MCF 10A (cell line): ENCODE measurements around the gene FCHO1. TPM values are rescaled to one million over a fixed set of nuclear protein-coding genes. Genes with fewer than 3 reads are reported as not detected.

Experiments used
- BruUV-seq: library from RNA; stranded (reverse); fragments of 400-500 nt; replicated peaks from 2 replicates; lab custom pipeline; 2021; lab: Mats Ljungman, UMichigan
- CTCF ChIA-PET: fragments of 300-600 bp; sonication (Branson Sonifier 250); formaldehyde crosslinking; extraction: SDS; loops from one replicate; lab custom pipeline; 2021; ENCODE audit warnings: antibody characterized with exemption, inconsistent platforms; lab: Yijun Ruan, JAX
- POLR2A ChIA-PET: fragments of 300-600, 350-650 bp; sonication (Branson Sonifier 250); formaldehyde crosslinking; extraction: SDS; loops from one replicate; lab custom pipeline; 2020; ENCODE audit warnings: antibody characterized with exemption, inconsistent platforms; lab: Yijun Ruan, JAX
- DNase-seq: peaks from one replicate; pipeline ENCODE4 v3.0.0-alpha.2; 2018; ENCODE audit not compliant: unreplicated experiment
- H3K27ac Mint-ChIP-seq: one replicate; pipeline ENCODE4 v1.8.0; 2022; ENCODE audit warnings: mild to moderate bottlenecking, low read depth, mixed read lengths; ENCODE audit not compliant: unreplicated experiment
- H3K27me3 Mint-ChIP-seq: one replicate; pipeline ENCODE4 v1.8.0; 2022; ENCODE audit warnings: mixed read lengths; ENCODE audit not compliant: insufficient read depth, unreplicated experiment
- H3K36me3 Mint-ChIP-seq: one replicate; pipeline ENCODE4 v1.8.0; 2022; ENCODE audit warnings: mild to moderate bottlenecking, moderate library complexity, mixed read lengths; ENCODE audit not compliant: insufficient read depth, unreplicated experiment
- H3K4me1 Mint-ChIP-seq: one replicate; pipeline ENCODE4 v1.8.0; 2022; ENCODE audit warnings: mixed read lengths; ENCODE audit not compliant: insufficient read depth, unreplicated experiment
- H3K4me3 Mint-ChIP-seq: one replicate; pipeline ENCODE4 v1.8.0; 2022; ENCODE audit warnings: mild to moderate bottlenecking, moderate library complexity, mixed read lengths; ENCODE audit not compliant: unreplicated experiment
- H3K9me3 Mint-ChIP-seq: one replicate; pipeline ENCODE4 v1.8.0; 2022; ENCODE audit warnings: mixed read lengths; ENCODE audit not compliant: unreplicated experiment
- intact Hi-C: fragments of 100-400 bp; cut with micrococcal nuclease; formaldehyde crosslinking; loops from 2 replicates; pipeline ENCODE4 v1.14.1; 2022
- total RNA-seq: library from RNA; stranded (reverse); gene quantifications from 2 replicates; pipeline ENCODE4 v1.2.3, GENCODE V29; 2022
- TF ChIP-seq, protein P1 (sequence below): fragments of 200-600 bp; IDR thresholded peaks from one replicate; pipeline ENCODE4 v1.8.0; 2022; ENCODE audit warnings: antibody characterized with exemption, mild to moderate bottlenecking; ENCODE audit not compliant: unreplicated experiment

The FCHO1 gene
- total RNA-seq, 1 experiment from 2014 or later: 0.23 TPM

DNA sequence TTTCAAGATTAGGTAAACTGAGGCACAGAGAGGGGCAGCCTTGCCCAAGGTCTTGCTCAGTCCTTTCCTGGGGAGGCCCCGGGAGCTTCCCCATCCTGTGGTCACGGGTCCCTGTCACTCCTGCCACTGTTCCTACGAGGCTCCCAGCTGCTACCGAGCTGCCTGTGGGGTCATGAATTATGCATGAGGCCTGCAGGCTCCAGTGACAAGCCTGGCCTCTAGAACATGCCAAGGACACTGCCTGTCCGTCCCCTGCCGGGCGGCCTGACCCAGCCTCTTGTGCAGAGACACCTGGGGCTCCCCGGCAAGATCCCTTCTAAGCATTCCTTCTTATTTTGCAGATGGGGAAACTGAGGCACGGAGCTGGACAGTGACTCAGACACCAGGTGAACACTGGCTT lies 2.7 kb downstream of the FCHO1 start:
- CTCF ChIA-PET: interaction anchor here (0.5 to 3.2 kb wide), 4 partner anchors 12 to 245 kb away, joined by 3 to 25 read pairs (median 4); no protein-coding TSS in a partner anchor
- peaks cover 15% of the 10 kb centered on the region for H3K4me1 Mint-ChIP-seq
- intact Hi-C loops: no loop called here
- H3K4me3 Mint-ChIP-seq: no peak overlapping the region
- H3K27me3 Mint-ChIP-seq: no peaks in the 10 kb centered on the region
- POLR2A ChIA-PET: no interaction called here
- no peaks in the 10 kb centered on the region for H3K9me3 Mint-ChIP-seq
- no peak for DNase-seq
- no peaks in the 10 kb centered on the region for H3K36me3 Mint-ChIP-seq
- no peak overlapping the region for H3K27ac Mint-ChIP-seq
- TF ChIP-seq, protein P1, sequence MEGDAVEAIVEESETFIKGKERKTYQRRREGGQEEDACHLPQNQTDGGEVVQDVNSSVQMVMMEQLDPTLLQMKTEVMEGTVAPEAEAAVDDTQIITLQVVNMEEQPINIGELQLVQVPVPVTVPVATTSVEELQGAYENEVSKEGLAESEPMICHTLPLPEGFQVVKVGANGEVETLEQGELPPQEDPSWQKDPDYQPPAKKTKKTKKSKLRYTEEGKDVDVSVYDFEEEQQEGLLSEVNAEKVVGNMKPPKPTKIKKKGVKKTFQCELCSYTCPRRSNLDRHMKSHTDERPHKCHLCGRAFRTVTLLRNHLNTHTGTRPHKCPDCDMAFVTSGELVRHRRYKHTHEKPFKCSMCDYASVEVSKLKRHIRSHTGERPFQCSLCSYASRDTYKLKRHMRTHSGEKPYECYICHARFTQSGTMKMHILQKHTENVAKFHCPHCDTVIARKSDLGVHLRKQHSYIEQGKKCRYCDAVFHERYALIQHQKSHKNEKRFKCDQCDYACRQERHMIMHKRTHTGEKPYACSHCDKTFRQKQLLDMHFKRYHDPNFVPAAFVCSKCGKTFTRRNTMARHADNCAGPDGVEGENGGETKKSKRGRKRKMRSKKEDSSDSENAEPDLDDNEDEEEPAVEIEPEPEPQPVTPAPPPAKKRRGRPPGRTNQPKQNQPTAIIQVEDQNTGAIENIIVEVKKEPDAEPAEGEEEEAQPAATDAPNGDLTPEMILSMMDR: no peak
- no TSS peak for BruUV-seq

DNA sequence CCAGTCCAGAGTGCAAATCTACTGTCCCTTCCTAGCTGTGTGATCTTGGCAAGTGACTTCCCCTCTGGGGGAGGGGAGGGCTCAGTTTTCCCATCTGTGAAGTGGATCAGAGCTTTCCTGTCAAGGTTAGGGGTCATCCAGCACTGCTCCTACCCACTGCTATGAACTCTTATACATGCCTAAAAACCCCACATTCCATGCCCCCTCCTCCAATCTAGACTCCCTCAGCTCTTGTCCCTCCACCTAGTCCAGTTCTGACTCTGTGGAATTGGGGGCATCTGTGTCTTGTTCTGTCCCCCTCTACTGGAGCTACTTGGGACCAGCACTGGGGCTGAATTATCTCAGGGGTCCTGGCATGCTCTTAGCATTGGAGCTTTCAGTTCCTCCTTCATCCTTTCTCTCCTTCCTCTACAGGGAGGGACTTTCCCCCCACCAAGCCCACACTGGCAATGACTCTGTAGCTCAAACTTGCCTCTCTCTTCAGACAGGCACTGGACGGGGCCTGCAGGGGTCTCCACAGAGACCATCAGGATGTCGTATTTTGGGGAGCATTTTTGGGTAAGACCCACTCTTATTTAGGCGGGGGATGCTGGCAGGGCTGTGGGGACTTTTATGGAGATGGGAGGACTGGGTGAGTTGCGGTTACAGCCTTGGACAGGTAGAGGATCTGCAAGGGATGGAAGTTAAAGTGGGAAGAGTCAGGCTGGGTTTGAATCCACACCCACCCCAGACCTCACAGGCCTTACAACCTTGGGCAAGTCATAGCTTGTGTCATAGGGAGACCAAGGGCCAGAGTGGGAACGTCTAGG lies 3.6 kb downstream of the FCHO1 start:
- ChIA-PET CTCF (interaction anchor here (0.6 to 3.2 kb wide), 6 partner anchors 9 to 1953 kb away, joined by 3 to 25 read pairs (median 3); no protein-coding TSS in a partner anchor), POLR2A (no interaction called here)
- peak; percentile 62 for DNase-seq
- Mint-ChIP-seq H3K36me3 (no peaks in the 10 kb centered on the region), H3K4me1 (peaks cover 15% of the 10 kb centered on the region), H3K9me3 (no peaks in the 10 kb centered on the region), H3K27me3 (no peaks in the 10 kb centered on the region), H3K27ac (no peak overlapping the region), H3K4me3 (no peak overlapping the region)
- TF ChIP-seq, protein P1: no peak
- BruUV-seq: no TSS peak
- intact Hi-C loops: no loop called here

DNA sequence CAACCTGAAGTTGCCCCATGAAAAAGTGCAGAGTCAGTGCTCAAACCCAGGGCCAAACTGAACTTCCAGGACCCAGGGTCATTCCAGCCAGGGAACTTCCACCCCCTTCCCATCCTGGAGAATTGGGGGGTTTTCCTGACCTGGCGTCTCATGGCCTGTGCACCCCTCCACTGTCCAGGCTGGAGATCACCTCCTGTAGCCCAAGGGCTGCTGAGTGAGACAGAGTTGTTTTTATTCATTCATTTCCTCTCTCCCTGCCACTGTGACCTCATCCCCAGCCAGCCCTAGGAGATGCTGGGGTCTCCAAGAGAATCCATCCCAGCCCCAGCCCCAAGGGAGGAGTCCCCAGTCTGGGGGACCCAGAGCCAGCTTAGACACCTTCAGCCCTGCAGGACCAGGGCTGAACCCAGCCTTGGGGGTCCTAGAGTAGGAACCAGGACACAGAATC lies 4.2 kb downstream of the FCHO1 start:
- Mint-ChIP-seq H3K4me1 (peaks cover 15% of the 10 kb centered on the region), H3K27ac (no peak overlapping the region), H3K27me3 (no peaks in the 10 kb centered on the region), H3K36me3 (no peaks in the 10 kb centered on the region), H3K9me3 (no peaks in the 10 kb centered on the region), H3K4me3 (no peak overlapping the region)
- no peak for DNase-seq
- BruUV-seq: no TSS peak
- intact Hi-C loops: no loop called here
- ChIA-PET POLR2A (no interaction called here), CTCF (interaction anchor here (0.6 to 3.2 kb wide), 3 partner anchors 11 to 1954 kb away, joined by 3 to 25 read pairs (median 4); no protein-coding TSS in a partner anchor)
- TF ChIP-seq, protein P1: no peak

DNA sequence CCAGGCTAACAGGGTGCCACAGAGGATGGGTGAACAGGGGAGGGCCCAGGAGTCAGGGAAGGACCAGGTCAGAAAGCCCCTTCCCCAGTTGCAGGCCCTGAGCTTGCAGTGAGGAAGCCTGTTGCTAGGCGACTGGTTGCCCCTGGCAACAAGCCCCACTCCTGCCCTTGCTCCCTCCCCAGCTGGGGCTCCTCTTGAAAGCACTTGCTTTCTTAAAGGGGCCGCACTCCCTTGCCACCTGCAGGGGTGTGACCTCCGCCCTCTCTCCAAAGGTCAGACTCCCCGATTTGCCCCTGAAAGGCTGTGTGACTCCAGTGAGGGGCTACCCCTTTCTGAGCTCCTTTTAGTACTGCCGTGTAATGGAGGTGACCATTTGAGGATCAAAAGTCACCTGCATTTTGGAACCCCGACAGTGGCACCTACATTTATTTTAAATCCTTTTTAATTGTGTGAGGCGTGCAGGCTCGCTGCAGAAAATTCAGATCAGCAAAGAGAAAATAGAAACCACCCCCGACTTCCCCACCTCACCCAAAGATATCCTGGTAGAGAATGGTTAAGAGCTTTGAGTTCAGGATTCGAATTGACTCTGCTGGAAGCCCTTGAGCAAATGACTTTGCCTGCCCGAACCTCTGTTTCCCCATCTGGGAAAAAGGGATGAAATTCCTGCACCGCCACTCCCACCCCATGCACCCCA lies 4.8 kb downstream of the FCHO1 start:
- Mint-ChIP-seq H3K36me3 (no peaks in the 10 kb centered on the region), H3K9me3 (no peaks in the 10 kb centered on the region), H3K4me1 (peaks cover 15% of the 10 kb centered on the region), H3K27ac (no peak overlapping the region), H3K27me3 (no peaks in the 10 kb centered on the region), H3K4me3 (no peak overlapping the region)
- intact Hi-C loops: no loop called here
- ChIA-PET CTCF (interaction anchor here (0.7 to 3.2 kb wide), 3 partner anchors 9 to 19 kb away, joined by 3 to 25 read pairs (median 4); no protein-coding TSS in a partner anchor), POLR2A (no interaction called here)
- TF ChIP-seq, protein P1: no peak
- BruUV-seq: no TSS peak
- DNase-seq: no peak
